ENCODE results near the gene ARIH2. TPM values are rescaled to one million over a fixed set of nuclear protein-coding genes. Genes with fewer than 3 reads are reported as not detected.

ARIH2 gene
- total and polyA plus RNA-seq, 2 of the 4 experiments (the other 2 are of a cell fraction): 62.3 to 93.7 TPM

- peak overlapping the region; percentile 95 for H2AFZ ChIP-seq (replicated peaks; ENCODE audit: low read length, poor library complexity)
- H4K5ac ChIP-seq (ENCODE audit: low read depth, low read length): peak overlapping the region; percentile 53
- POLR2A ChIA-PET (ENCODE audit: unreplicated experiment): interaction anchor here (0.6 kb wide), 1 partner anchor 23 kb away, joined by 3 read pairs; the partner anchor contains the start of gene IMPDH2
- H4K20me1 ChIP-seq (ENCODE audit: insufficient read depth, low read length): peaks cover 18% of the 10 kb centered on the region
- H3K27me3 ChIP-seq (ENCODE audit: control insufficient read depth, insufficient read depth, low read length): no peaks in the 10 kb centered on the region
- H3K4ac ChIP-seq (ENCODE audit: low read depth, low read length): peak overlapping the region; percentile 88
- peak overlapping the region; percentile 71; the same call in 1 of the 2 replicates for H3K4me2 ChIP-seq (ENCODE audit: low read depth, low read length)
- DNase-seq (no peak), ATAC-seq (ENCODE audit: low read depth) (no peak)
- H3K18ac ChIP-seq (ENCODE audit: low read depth, low read length): no peak overlapping the region
- BruUV-seq (replicated peaks): no TSS peak
- H4K8ac ChIP-seq (ENCODE audit: low read depth in 2 of 2, low read length in 2 of 2): peak overlapping the region; percentile 83 to 98; a peak in 3 of 4 replicates
- H4K91ac ChIP-seq (ENCODE audit: insufficient read depth, low read depth, low read length): peak overlapping the region; percentile 58; the same call in 1 of the 2 replicates
- H3K36me3 ChIP-seq (ENCODE audit: control insufficient read depth, insufficient read depth, low read length): peaks cover 3% of the 10 kb centered on the region; the same call in 1 of the 2 replicates
- no peaks in the 10 kb centered on the region for H3K9me3 ChIP-seq (ENCODE audit: control insufficient read depth, insufficient read depth, low read length)
- H3K9ac ChIP-seq (ENCODE audit: low read depth, low read length): no peak overlapping the region
- in situ Hi-C loops (cut with MboI; ENCODE audit: low sequenced_read_pairs): no loop called here
- TF ChIP-seq NFE2L2 (IDR thresholded peaks at IDR 0.05; ENCODE audit: low read depth, low read length) (no peak), MXI1 (IDR thresholded peaks at IDR 0.05; ENCODE audit: borderline replicate concordance, low read depth, low read length) (no peak), RAD21 (IDR thresholded peaks at IDR 0.05; ENCODE audit: low read length) (no peak), MAZ (IDR thresholded peaks at IDR 0.05; ENCODE audit: borderline replicate concordance, low read depth, low read length) (no peak), CHD1 (IDR thresholded peaks at IDR 0.05; ENCODE audit: low read depth, low read length) (no peak), BHLHE40 (IDR thresholded peaks at IDR 0.05; ENCODE audit: low read depth, low read length) (no peak), FOS (IDR thresholded peaks at IDR 0.05; ENCODE audit: low read depth, low read length) (no peak), ELK1 (IDR thresholded peaks at IDR 0.05; ENCODE audit: borderline replicate concordance, low read depth, low read length) (no peak), SMC3 (IDR thresholded peaks at IDR 0.05; ENCODE audit: low read depth, low read length) (no peak), POLR2A (IDR thresholded peaks at IDR 0.05; ENCODE audit: low read depth, low read length) (no peak), RCOR1 (IDR thresholded peaks at IDR 0.05; ENCODE audit: insufficient replicate concordance, low read length) (no peak), CEBPB (IDR thresholded peaks at IDR 0.05; ENCODE audit: low read depth, low read length) (no peak)
- H3K56ac ChIP-seq (ENCODE audit: extremely low read depth, insufficient read depth, low read length): no peak overlapping the region
- no peak overlapping the region for H2BK5ac ChIP-seq (ENCODE audit: low read depth, low read length, poor library complexity, severe bottlenecking)
- peak overlapping the region; percentile 91 for H3K23ac ChIP-seq (ENCODE audit: low read depth, low read length)
- no peak overlapping the region; the same call in 2 of the 3 replicates for H2BK15ac ChIP-seq (ENCODE audit: low read depth, low read length)
- no peak overlapping the region for H2BK120ac ChIP-seq (ENCODE audit: low read depth, low read length)
- H3K79me1 ChIP-seq (ENCODE audit: low read depth in 1 of 2, low read length in 2 of 2): peaks cover 0 to 42% of the 10 kb centered on the region in 2 experiments; a peak in 2 of 4 replicates
- dilution Hi-C loops (cut with HindIII; ENCODE audit: low sequenced_read_pairs, unreplicated experiment): no loop called here
- peak overlapping the region; percentile 87 for H2AK5ac ChIP-seq (ENCODE audit: low read depth, low read length)
- CTCF ChIA-PET: no interaction called here
- H3K4me1 ChIP-seq (ENCODE audit: control insufficient read depth, insufficient read depth, low read length): peaks cover 11% of the 10 kb centered on the region
- 0 out of 2 replicates have a peak overlapping the region, but pooled peaks have one; percentile 88 for H3K14ac ChIP-seq (replicated peaks; ENCODE audit: low read depth, low read length)
- intact Hi-C loops (cut with micrococcal nuclease): loop anchor here (2.0 kb wide), 1 partner anchor 17 kb away; no protein-coding TSS in a partner anchor
- H2AK9ac ChIP-seq (replicated peaks; ENCODE audit: low read depth, low read length, poor library complexity): peak overlapping the region; percentile 99
- 93% methylated on average over 2 of the region's 5 CpGs; no CpG with 5 or more reads in 1 of the 2 experiments for WGBS, 2 experiments (ENCODE audit: extremely low coverage in 2 of 2, insufficient read length in 1 of 2)
- peak overlapping the region; percentile 79; the same call in 1 of the 2 replicates for H3K27ac ChIP-seq (ENCODE audit: insufficient read depth, low read length)
- H3K4me3 ChIP-seq (ENCODE audit: insufficient read depth, low read depth, low read length): no peak overlapping the region
- peaks cover 21% of the 10 kb centered on the region for H3K9me1 ChIP-seq (ENCODE audit: insufficient read depth, low read length)
- H2BK20ac ChIP-seq (ENCODE audit: low read depth, low read length): no peak overlapping the region
These were observed 87.4 kb downstream of the ARIH2 start for GRCh38 chr3:49005998-49006397.

Data from IMR-90 (cell line).